Suppressor macrophage (primary cell): ENCODE data around the gene RBM17.
"Not testable (repeated sequence)": the region's sequence is repeated elsewhere in the genome, so short reads cannot be mapped to it uniquely, and the experiment has no call there.

Experiments
- DNase-seq, 4 experiments: peaks; one replicate each; pipeline ENCODE4 v3.0.0-alpha.2; 2020 to 2022

RBM17 gene

DNA sequence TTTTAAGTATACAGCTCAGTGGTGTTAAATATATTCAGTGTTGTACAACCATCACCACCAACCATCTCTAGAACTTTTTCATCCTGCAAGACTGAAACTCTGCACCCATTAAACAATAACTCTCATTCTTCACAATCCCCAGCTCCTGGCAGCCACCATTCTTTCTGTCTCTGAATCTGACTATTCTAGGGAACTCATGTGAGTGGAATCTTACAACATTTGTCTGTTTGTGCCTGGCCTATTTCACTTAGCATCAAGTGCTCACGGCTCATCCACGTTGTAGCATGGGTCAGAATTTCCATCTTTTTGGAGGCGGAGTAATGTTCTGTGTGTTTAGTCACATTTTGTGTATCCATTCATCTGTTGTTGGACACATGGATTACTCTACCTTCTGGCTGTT is 73.1 kb downstream of the RBM17 start:
- DNase-seq = peak in 2 of 4 experiments; percentile 34 to 66

GRCh38 chr10:6162589-6163356 is 73.9 kb downstream of the RBM17 start:
- DNase-seq = no peak

GRCh38 chr10:6163364-6164270 is 74.8 kb downstream of the RBM17 start:
- peak; percentile 93 to 96 (median 94) for DNase-seq

- no peak for DNase-seq
Measured at GRCh38 chr10:6164271-6165095, 75.6 kb downstream of the RBM17 start.

GRCh38 chr10:6165221-6165725 is 76.4 kb downstream of the RBM17 start:
- DNase-seq = no peak

DNA sequence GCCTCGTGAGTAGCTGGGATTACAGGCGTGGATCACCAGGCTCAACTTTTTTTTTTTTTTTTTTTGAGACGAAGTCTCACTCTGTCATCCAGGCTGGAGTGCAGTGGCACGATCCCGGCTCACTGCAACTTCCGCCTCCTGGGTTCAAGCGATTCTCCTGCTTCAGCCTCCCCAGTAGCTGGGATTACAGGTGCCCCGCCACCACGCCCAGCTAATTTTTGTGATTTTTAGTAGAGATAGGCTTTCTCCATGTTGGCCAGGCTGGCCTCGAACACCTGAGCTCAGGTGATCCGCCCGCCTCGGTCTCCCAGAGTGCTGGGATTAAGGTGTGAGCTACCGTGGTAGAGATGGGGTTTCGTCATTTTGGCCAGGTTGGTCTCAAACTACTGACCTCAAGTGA is 77.1 kb downstream of the RBM17 start:
- DNase-seq = not testable (repeated sequence)
